HepG2 (cell line): ENCODE results near the gene ATP7B. TPM values are rescaled to one million over a fixed set of nuclear protein-coding genes. Genes with fewer than 3 reads are reported as not detected.

ENCODE experiments used
- ATF6 ChIP-seq: sonication (generic); formaldehyde crosslinking; conservative IDR thresholded peaks from 2 replicates; pipeline ENCODE4 v1.4.0; 2020; ENCODE audit warnings: missing genetic modification reagents
- FOXP1 ChIP-seq, 2 experiments: fragments of 450-650 bp in 1 of 2; IDR thresholded peaks; 2 replicates each; pipeline ENCODE4 v1.6.1; 2017 to 2018; ENCODE audit warnings: antibody characterized with exemption in 1 of 2
- GABPB1 ChIP-seq: IDR thresholded peaks from 2 replicates; pipeline ENCODE4 v1.6.1; 2016; ENCODE audit warnings: mild to moderate bottlenecking, missing genetic modification reagents, moderate library complexity, missing compliant biosample characterization
- GRHL1 ChIP-seq: sonication (generic); formaldehyde crosslinking; conservative IDR thresholded peaks from 2 replicates; pipeline ENCODE4 v1.8.0; 2022; ENCODE audit warnings: missing genetic modification reagents
- HIVEP1 ChIP-seq: sonication (generic); formaldehyde crosslinking; IDR thresholded peaks from 2 replicates; pipeline ENCODE4 v1.4.0; 2020; ENCODE audit warnings: mild to moderate bottlenecking, missing genetic modification reagents
- HNRNPK ChIP-seq: fragments of 200-400 bp; formaldehyde crosslinking; IDR thresholded peaks from 2 replicates; pipeline ENCODE4 v1.6.1; 2018; ENCODE audit warnings: low read length, low read depth, moderate library complexity, mild to moderate bottlenecking; ENCODE audit not compliant: poor library complexity, severe bottlenecking
- KDM6A ChIP-seq: IDR thresholded peaks from 2 replicates; pipeline ENCODE4 v1.6.1; 2016; ENCODE audit warnings: low read depth
- MLXIP ChIP-seq: sonication (generic); formaldehyde crosslinking; IDR thresholded peaks from 2 replicates; pipeline ENCODE4 v1.9.0; 2021; ENCODE audit warnings: missing genetic modification reagents, borderline replicate concordance
- MXD4 ChIP-seq: IDR thresholded peaks from 2 replicates; pipeline ENCODE4 v1.6.1; 2016; ENCODE audit warnings: mild to moderate bottlenecking, missing biosample characterization, missing genetic modification reagents
- NCOA1 ChIP-seq: sonication (generic); formaldehyde crosslinking; IDR thresholded peaks from 2 replicates; pipeline ENCODE4 v1.9.0; 2021; ENCODE audit warnings: missing genetic modification reagents
- NR2F6 ChIP-seq, 2 experiments: IDR thresholded peaks; 2 replicates each; pipeline ENCODE4 v1.6.1; 2016; ENCODE audit warnings: antibody characterized with exemption in 1 of 2, mild to moderate bottlenecking in 1 of 2
- NRL ChIP-seq: sonication (generic); formaldehyde crosslinking; IDR thresholded peaks from 2 replicates; pipeline ENCODE4 v1.5.0; 2020; ENCODE audit warnings: missing genetic modification reagents, mild to moderate bottlenecking, moderate library complexity, borderline replicate concordance
- PLSCR1 ChIP-seq: sonication (generic); formaldehyde crosslinking; IDR thresholded peaks from 2 replicates; pipeline ENCODE4 v1.5.0; 2020; ENCODE audit warnings: missing genetic modification reagents, mild to moderate bottlenecking, borderline replicate concordance
- RFX5 ChIP-seq: IDR thresholded peaks from 2 replicates; pipeline ENCODE4 v1.6.1; 2011; ENCODE audit warnings: low read depth, low read length, improper control_type of control experiment
- TBP ChIP-seq: sonication (generic); formaldehyde crosslinking; IDR thresholded peaks from 2 replicates; pipeline ENCODE4 v1.5.0; 2020; ENCODE audit warnings: missing genetic modification reagents
- ZNF354B ChIP-seq: sonication (generic); formaldehyde crosslinking; IDR thresholded peaks from 2 replicates; pipeline ENCODE4 v1.8.0; 2022; ENCODE audit warnings: mild to moderate bottlenecking, missing genetic modification reagents
- ZNF441 ChIP-seq: sonication (generic); formaldehyde crosslinking; IDR thresholded peaks from 2 replicates; pipeline ENCODE4 v1.7.0; 2021; ENCODE audit warnings: missing genetic modification reagents, borderline replicate concordance
- ZNF614 ChIP-seq: IDR thresholded peaks from 2 replicates; pipeline ENCODE4 v1.6.1; 2018; ENCODE audit warnings: missing biosample characterization, missing genetic modification reagents, inconsistent platforms, borderline replicate concordance
- ZNF652 ChIP-seq: IDR thresholded peaks from 2 replicates; pipeline ENCODE4 v1.6.1; 2016; ENCODE audit warnings: low read depth, borderline replicate concordance
- ZNF709 ChIP-seq: sonication (generic); formaldehyde crosslinking; IDR thresholded peaks from 2 replicates; pipeline ENCODE4 v1.5.0; 2020; ENCODE audit warnings: mild to moderate bottlenecking, missing genetic modification reagents
- ZNF713 ChIP-seq: sonication (generic); formaldehyde crosslinking; IDR thresholded peaks from 2 replicates; pipeline ENCODE4 v1.4.0; 2020; ENCODE audit warnings: mild to moderate bottlenecking, missing genetic modification reagents
- ZNF737 ChIP-seq: sonication (generic); formaldehyde crosslinking; IDR thresholded peaks from 2 replicates; pipeline ENCODE4 v1.5.0; 2020; ENCODE audit warnings: missing genetic modification reagents, mild to moderate bottlenecking, borderline replicate concordance
- ZNF777 ChIP-seq: sonication (generic); formaldehyde crosslinking; IDR thresholded peaks from 2 replicates; pipeline ENCODE4 v1.4.0; 2020; ENCODE audit warnings: missing genetic modification reagents
- polyA plus RNA-seq, 8 experiments: library from polyadenylated mRNA; depleted of rRNA in 3 of 8; stranded (reverse) in 7 of 8; unstranded in 1 of 8; fragments of >200 nt; fragmentation: Illumina TruSeq in 4 of 8; extraction: Trizol in 4 of 8; gene quantifications; 2 replicates each; pipeline versions ENCODE4 v1.2.1 to v1.2.3, GENCODE V29; 2011 to 2016; ENCODE audit warnings: low read depth in 4 of 8, missing spikeins in 1 of 8, mixed read lengths in 1 of 8; ENCODE audit not compliant: insufficient read depth in 1 of 8
- total RNA-seq, 5 experiments: library from RNA; depleted of rRNA; stranded (reverse); fragments of >200 nt; fragmentation: Illumina TruSeq; extraction: Trizol; gene quantifications; 2 replicates each; pipeline ENCODE4 v1.2.3, GENCODE V29; 2016; ENCODE audit warnings: low read depth in 1 of 5

ATP7B gene
- total and polyA plus RNA-seq, 2 of the 13 experiments (the other 11 are each of a cell fraction or from before 2014, with no cell fraction given): 31.8 to 57.4 TPM

- no peak for TF ChIP-seq PLSCR1
- peak; percentile 69 for TF ChIP-seq ZNF614 (CRISPR knock-in tag)
- TF ChIP-seq MLXIP (CRISPR knock-in tag): no peak
- no peak for TF ChIP-seq ATF6 (CRISPR knock-in tag)
- TF ChIP-seq NR2F6 (IDR thresholded peaks at IDR 0.05): peak; percentile 97
- TF ChIP-seq NR2F6 (CRISPR knock-in tag; IDR thresholded peaks at IDR 0.05): peak; percentile 87
- TF ChIP-seq ZNF713: no peak
- TF ChIP-seq NRL (CRISPR knock-in tag): 0 out of 2 replicates have a peak, but pooled peaks have one; percentile 35
- no peak for TF ChIP-seq ZNF441 (CRISPR knock-in tag)
- 0 out of 2 replicates have a peak, but pooled peaks have one; percentile 12 for TF ChIP-seq ZNF652
- TF ChIP-seq HIVEP1: no peak
- TF ChIP-seq ZNF709 (CRISPR knock-in tag): no peak
- TF ChIP-seq NCOA1 (CRISPR knock-in tag): 0 out of 2 replicates have a peak, but pooled peaks have one; percentile 75
- no peak for TF ChIP-seq HNRNPK
- no peak for TF ChIP-seq GRHL1 (CRISPR knock-in tag)
- TF ChIP-seq KDM6A: peak; percentile 63
- no peak for TF ChIP-seq RFX5
- no peak for TF ChIP-seq MXD4
- TF ChIP-seq ZNF777 (CRISPR knock-in tag): no peak
- TF ChIP-seq ZNF737 (CRISPR knock-in tag): 0 out of 2 replicates have a peak, but pooled peaks have one; percentile 39
- peak; percentile 44; the same call in 1 of the 2 replicates for TF ChIP-seq FOXP1 (IDR thresholded peaks at IDR 0.05)
- peak; percentile 75 for TF ChIP-seq FOXP1 (CRISPR knock-in tag; IDR thresholded peaks at IDR 0.05)
- no peak for TF ChIP-seq ZNF354B
- no peak for TF ChIP-seq GABPB1 (CRISPR knock-in tag)
- no peak for TF ChIP-seq TBP (CRISPR knock-in tag)
Observed at GRCh38 chr13:52025475-52026245, 14.4 kb upstream of the ATP7B start (continued).
